Transverse colon (tissue), 4 donors: ENCODE results near the gene CYP2J2. TPM values are rescaled to one million over a fixed set of nuclear protein-coding genes. Genes with fewer than 3 reads are reported as not detected.

Experiments used
- DNase-seq: peaks from one replicate; pipeline ENCODE4 v3.0.0-alpha.2; 2019
- H3K27ac ChIP-seq, 4 donors: fragments of 200-600 bp; sonication (generic); 2 replicates each; pipeline ENCODE4 v1.5.1; 2016 to 2018; ENCODE audit warnings: inconsistent platforms in 4 of 4
- H3K27me3 ChIP-seq: fragments of 200-600 bp; sonication (generic); 2 replicates; pipeline ENCODE4 v1.5.1; 2017; ENCODE audit warnings: inconsistent platforms
- H3K36me3 ChIP-seq, 4 donors: fragments of 200-600 bp; sonication (generic); 2 replicates each; pipeline ENCODE4 v1.5.1; 2017 to 2019; ENCODE audit warnings: inconsistent platforms in 4 of 4
- H3K4me1 ChIP-seq, 4 donors: fragments of 200-600 bp; sonication (generic); 2 replicates each; pipeline ENCODE4 v1.5.1; 2017 to 2020; ENCODE audit warnings: inconsistent platforms in 4 of 4
- H3K4me3 ChIP-seq, 4 donors: fragments of 200-600 bp; sonication (generic); 1 replicate in 1 of 4; 2 replicates in 3 of 4; pipeline versions ENCODE4 v1.5.1 to v1.6.1; 2017 to 2019; ENCODE audit warnings: inconsistent platforms in 4 of 4
- H3K9me3 ChIP-seq, 2 donors: fragments of 200-600 bp; sonication (generic); 2 replicates each; pipeline ENCODE4 v1.5.1; 2017 to 2019; ENCODE audit warnings: inconsistent platforms in 2 of 2
- EP300 ChIP-seq: sonication (generic); formaldehyde crosslinking; IDR thresholded peaks from one replicate; pipeline ENCODE4 v1.6.1; 2017; ENCODE audit warnings: antibody characterized with exemption, low read depth
- POLR2A ChIP-seq: fragments of 450-650 bp; IDR thresholded peaks from one replicate; pipeline ENCODE4 v1.6.1; 2016; ENCODE audit warnings: antibody characterized with exemption, mild to moderate bottlenecking, moderate library complexity
- POLR2AphosphoS5 ChIP-seq, 3 donors: sonication (generic); formaldehyde crosslinking; IDR thresholded peaks; one replicate each; pipeline ENCODE4 v1.6.1; 2016; ENCODE audit warnings: antibody characterized with exemption in 3 of 3
- WGBS, 2 donors: methylation state at CpG; one replicate each; pipeline ENCODE4 v1.1.5; 2018; ENCODE audit warnings: low coverage in 1 of 2; 5-methylcytosine and 5-hydroxymethylcytosine counted together
- in situ Hi-C, 4 donors: fragments of 200-750 bp; cut with MboI; loops; one replicate each; pipeline versions ENCODE4 v1.15.0 to v1.15.1; 2017; ENCODE audit warnings: low sequenced_read_pairs in 3 of 4, low pct_ligation_motif_present in 1 of 4, low pct_unique_long_range_greater_than_20kb in 1 of 4
- intact Hi-C: fragments of 100-400 bp; cut with DNase I; formaldehyde crosslinking; loops from one replicate; pipeline ENCODE4 v1.15.1; 2023; ENCODE audit warnings: low total_unique reads
- total RNA-seq, 4 donors: library from RNA; depleted of rRNA; stranded (reverse); fragments of >200 nt; gene quantifications; one replicate each; pipeline ENCODE4 v1.1.0, GENCODE V29; 2016
- TF ChIP-seq, protein P1 (sequence below), 5 experiments: fragments of 200-600 bp in 3 of 5; fragments of 450-650 bp in 2 of 5; sonication (generic) in 3 of 5; IDR thresholded peaks; 1 replicate in 2 of 5; 2 replicates in 3 of 5; pipeline ENCODE4 v1.5.1; 2016 to 2017; ENCODE audit warnings: antibody characterized with exemption in 5 of 5, inconsistent platforms in 3 of 5, mild to moderate bottlenecking in 2 of 5, moderate library complexity in 1 of 5

The CYP2J2 gene, protein sequence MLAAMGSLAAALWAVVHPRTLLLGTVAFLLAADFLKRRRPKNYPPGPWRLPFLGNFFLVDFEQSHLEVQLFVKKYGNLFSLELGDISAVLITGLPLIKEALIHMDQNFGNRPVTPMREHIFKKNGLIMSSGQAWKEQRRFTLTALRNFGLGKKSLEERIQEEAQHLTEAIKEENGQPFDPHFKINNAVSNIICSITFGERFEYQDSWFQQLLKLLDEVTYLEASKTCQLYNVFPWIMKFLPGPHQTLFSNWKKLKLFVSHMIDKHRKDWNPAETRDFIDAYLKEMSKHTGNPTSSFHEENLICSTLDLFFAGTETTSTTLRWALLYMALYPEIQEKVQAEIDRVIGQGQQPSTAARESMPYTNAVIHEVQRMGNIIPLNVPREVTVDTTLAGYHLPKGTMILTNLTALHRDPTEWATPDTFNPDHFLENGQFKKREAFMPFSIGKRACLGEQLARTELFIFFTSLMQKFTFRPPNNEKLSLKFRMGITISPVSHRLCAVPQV
- total RNA-seq = 10 to 100 TPM; 21.7 to 61.9 (median 42.5) TPM

DNA sequence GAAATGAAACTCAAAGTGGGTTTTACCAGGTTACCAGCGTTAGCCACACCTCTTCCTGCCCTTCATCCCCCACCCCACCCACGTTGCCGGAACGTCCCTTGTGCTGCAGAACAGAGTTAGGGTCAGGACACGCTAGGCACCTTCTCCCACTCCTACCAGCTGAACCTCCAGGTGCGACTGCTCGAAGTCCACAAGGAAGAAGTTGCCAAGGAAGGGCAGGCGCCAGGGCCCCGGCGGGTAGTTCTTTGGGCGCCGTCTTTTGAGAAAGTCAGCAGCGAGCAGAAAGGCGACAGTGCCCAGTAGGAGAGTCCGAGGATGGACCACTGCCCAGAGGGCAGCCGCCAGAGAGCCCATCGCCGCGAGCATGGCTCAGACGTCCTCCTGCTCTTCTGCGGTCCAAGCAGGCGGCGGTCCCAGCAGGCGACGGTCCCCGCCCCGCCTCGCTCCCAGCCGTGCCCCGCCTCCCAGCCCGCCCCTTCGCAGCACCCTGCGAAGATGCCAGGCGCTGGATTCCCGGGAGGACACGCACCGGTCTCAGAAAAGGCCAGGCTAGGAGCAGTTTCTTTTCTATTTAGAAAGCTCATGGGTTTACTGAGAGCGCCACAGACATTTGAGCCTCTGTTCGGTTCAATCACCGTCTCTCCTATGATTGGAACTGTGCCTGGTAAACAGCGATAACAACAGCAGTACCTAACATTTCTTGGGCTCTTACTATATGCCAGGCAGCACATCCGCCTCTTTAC, at the start of gene CYP2J2:
TSS of gene CYP2J2 (minus strand) at position 393 of the 743 bp plus-strand sequence. CDS start at position 366, 27 bp downstream.
- Histone ChIP-seq H3K9me3 (peaks cover 3 to 12% of the 10 kb centered on the region in 2 donors), H3K36me3 (no peaks in the 10 kb centered on the region), H3K27me3 (peaks cover 41% of the 10 kb centered on the region), H3K4me1 (peaks cover 0 to 14% (median 0%) of the 10 kb centered on the region in 4 donors), H3K4me3 (peak within 1 kb of the TSS; percentile 39 to 58 (median 48)), H3K27ac (peak within 1 kb of the TSS; percentile 75 to 79 (median 78))
- 3 to 17% methylated on average over 1 to 39 of the region's 42 CpGs for WGBS, 2 donors
- TF ChIP-seq, protein P1, sequence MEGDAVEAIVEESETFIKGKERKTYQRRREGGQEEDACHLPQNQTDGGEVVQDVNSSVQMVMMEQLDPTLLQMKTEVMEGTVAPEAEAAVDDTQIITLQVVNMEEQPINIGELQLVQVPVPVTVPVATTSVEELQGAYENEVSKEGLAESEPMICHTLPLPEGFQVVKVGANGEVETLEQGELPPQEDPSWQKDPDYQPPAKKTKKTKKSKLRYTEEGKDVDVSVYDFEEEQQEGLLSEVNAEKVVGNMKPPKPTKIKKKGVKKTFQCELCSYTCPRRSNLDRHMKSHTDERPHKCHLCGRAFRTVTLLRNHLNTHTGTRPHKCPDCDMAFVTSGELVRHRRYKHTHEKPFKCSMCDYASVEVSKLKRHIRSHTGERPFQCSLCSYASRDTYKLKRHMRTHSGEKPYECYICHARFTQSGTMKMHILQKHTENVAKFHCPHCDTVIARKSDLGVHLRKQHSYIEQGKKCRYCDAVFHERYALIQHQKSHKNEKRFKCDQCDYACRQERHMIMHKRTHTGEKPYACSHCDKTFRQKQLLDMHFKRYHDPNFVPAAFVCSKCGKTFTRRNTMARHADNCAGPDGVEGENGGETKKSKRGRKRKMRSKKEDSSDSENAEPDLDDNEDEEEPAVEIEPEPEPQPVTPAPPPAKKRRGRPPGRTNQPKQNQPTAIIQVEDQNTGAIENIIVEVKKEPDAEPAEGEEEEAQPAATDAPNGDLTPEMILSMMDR (IDR thresholded peaks at IDR 0.05) = no peak
- TF ChIP-seq POLR2A = peak; percentile 63
- peak in 2 of 3 donors; percentile 42 to 61 for TF ChIP-seq POLR2AphosphoS5 (IDR thresholded peaks at IDR 0.05)
- no peak for TF ChIP-seq EP300
- intact Hi-C loops = no loop called here
- in situ Hi-C loops = loop anchor here in 1 of 4 donors (25.0 kb wide), 1 partner anchor 1189 kb away; no protein-coding TSS in a partner anchor
- DNase-seq = peak; percentile 79

DNA sequence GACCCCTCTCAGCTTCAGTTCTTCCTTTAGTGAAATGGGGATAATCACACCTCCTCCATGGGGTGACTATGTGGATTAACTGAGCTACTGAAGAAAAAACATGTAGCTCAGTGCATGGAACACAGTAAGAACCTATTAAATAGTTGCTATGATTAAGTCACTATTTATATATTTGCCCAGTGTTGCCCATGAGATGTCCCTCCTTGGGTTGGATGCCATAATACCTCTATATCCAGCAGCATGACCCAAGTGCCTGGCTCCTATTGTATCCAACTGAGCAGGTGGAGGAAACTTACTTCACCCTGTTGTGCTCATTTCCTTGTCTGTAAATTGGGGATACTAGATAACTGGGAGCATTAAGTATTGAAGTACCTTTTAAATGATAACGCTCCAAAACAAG, 47.1 kb upstream of the CYP2J2 start:
- WGBS, 2 donors = 86 to 89% methylated on average over 1 of the region's 1 CpG
- intact Hi-C loops = no loop called here
- no peak overlapping the region for H3K27ac ChIP-seq
- no peak overlapping the region for H3K4me3 ChIP-seq
- H3K27me3 ChIP-seq = no peaks in the 10 kb centered on the region
- H3K36me3 ChIP-seq = no peaks in the 10 kb centered on the region
- in situ Hi-C loops = no loop called here
- H3K9me3 ChIP-seq = no peaks in the 10 kb centered on the region
- TF ChIP-seq POLR2AphosphoS5 (IDR thresholded peaks at IDR 0.05) = no peak
- TF ChIP-seq POLR2A = no peak
- TF ChIP-seq EP300 = no peak
- TF ChIP-seq, protein P1 (IDR thresholded peaks at IDR 0.05) = no peak
- DNase-seq = no peak
- peaks cover 0 to 13% (median 3%) of the 10 kb centered on the region in 4 donors for H3K4me1 ChIP-seq

DNA sequence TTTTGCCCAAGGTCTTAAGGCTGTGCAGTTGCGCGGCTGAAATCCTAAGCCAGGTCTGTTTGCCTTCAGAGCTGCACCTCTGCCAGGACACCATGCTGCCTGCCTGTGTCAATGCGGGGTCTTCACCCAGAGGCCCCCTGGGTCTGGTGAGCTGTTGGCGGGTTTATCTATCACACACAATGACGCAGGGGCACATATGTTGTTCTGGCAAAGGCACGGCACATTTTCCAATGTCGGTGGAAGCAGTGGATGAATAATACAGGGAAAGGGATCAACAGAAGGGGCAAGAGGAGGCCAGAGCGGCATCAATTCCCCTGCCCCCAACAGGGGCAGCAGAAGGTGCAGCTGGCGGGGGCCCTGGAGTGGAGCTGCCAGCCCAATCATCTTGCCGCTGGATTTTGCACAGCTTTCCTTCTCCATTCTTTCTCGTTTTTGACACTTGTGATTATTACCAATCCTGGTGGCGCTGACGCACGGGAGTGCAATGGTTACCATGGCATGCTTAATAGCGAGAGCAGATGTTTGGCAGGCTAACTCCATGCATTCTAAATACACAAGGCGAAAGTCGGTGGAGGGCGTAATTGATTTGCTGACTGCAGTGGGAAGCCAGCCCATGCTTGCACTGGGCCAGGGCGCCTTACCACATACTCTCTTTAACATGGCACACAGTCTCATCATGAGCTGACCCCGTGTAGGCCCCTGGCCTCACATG, 45.8 kb upstream of the CYP2J2 start:
- TF ChIP-seq, protein P1 (IDR thresholded peaks at IDR 0.05) = no peak
- no peak for TF ChIP-seq POLR2AphosphoS5 (IDR thresholded peaks at IDR 0.05)
- TF ChIP-seq EP300 = no peak
- no peak for TF ChIP-seq POLR2A
- H3K27ac ChIP-seq = no peak overlapping the region
- H3K4me3 ChIP-seq = no peak overlapping the region
- intact Hi-C loops (no loop called here), in situ Hi-C loops (no loop called here)
- H3K4me1 ChIP-seq = peaks cover 0 to 17% (median 3%) of the 10 kb centered on the region in 4 donors
- no peak for DNase-seq
- no peaks in the 10 kb centered on the region for H3K36me3 ChIP-seq
- WGBS, 2 donors = 90% methylated on average over 20 of the region's 20 CpGs; no CpG with 5 or more reads in 1 of the 2 donors
- no peaks in the 10 kb centered on the region for H3K9me3 ChIP-seq
- H3K27me3 ChIP-seq = no peaks in the 10 kb centered on the region
